Endothelial cell of umbilical vein (primary cell): Measurements from ENCODE around the gene TMEM209. TPM values are rescaled to one million over a fixed set of nuclear protein-coding genes. Genes with fewer than 3 reads are reported as not detected.
A peak's percentile ranks its signal among the peaks of the same experiment; 100 is the strongest.

Experiments
- BruUV-seq: library from RNA; stranded (reverse); fragments of 400-500 nt; replicated peaks from 2 replicates; lab custom pipeline; 2021; lab: Mats Ljungman, UMichigan
- CTCF ChIA-PET: fragments of 300-600, 350-600 bp; sonication (Branson Sonifier 250); formaldehyde crosslinking; loops from one replicate; lab custom pipeline; 2021; ENCODE audit warnings: antibody characterized with exemption, inconsistent platforms; lab: Charles Lee
- POLR2A ChIA-PET: fragments of 300-600, 350-600 bp; sonication (Branson Sonifier 250); formaldehyde crosslinking; loops from one replicate; lab custom pipeline; 2021; ENCODE audit warnings: antibody characterized with exemption, inconsistent platforms; lab: Charles Lee
- DNase-seq: peaks from one replicate; pipeline ENCODE4 v3.0.0-alpha.2; 2011; ENCODE audit warnings: low read depth, low spot score
- FAIRE-seq: peaks from 2 replicates; lab custom pipeline; 2011; peaks lifted over from hg19 to GRCh38; lab: Jason Lieb, UNC
- H2AFZ ChIP-seq: 2 replicates; pipeline ENCODE4 v1.6.0; 2012; ENCODE audit warnings: low read depth, low read length, control low read depth, inconsistent platforms
- H3K27ac ChIP-seq: 2 replicates; pipeline ENCODE4 v1.5.1; 2011; ENCODE audit warnings: low read depth, mild to moderate bottlenecking, control low read depth, low read length, moderate library complexity; ENCODE audit not compliant: insufficient read depth
- H3K27me3 ChIP-seq, 2 experiments: 2 replicates each; pipeline versions ENCODE4 v1.6.0 to v1.6.1; 2011; ENCODE audit warnings: low read length in 2 of 2, mixed read lengths in 1 of 2; ENCODE audit not compliant: control insufficient read depth in 2 of 2, insufficient read depth in 2 of 2
- H3K36me3 ChIP-seq, 2 experiments: 2 replicates in 1 of 2; 3 replicates in 1 of 2; pipeline ENCODE4 v1.5.1; 2011; ENCODE audit warnings: low read length in 2 of 2, mild to moderate bottlenecking in 1 of 2, moderate library complexity in 1 of 2; ENCODE audit not compliant: control insufficient read depth in 2 of 2, insufficient read depth in 2 of 2; ENCODE audit errors: extremely low read depth in 1 of 2
- H3K4me1 ChIP-seq: 3 replicates; pipeline ENCODE4 v1.5.1; 2011; ENCODE audit warnings: mild to moderate bottlenecking, low read length; ENCODE audit not compliant: control insufficient read depth, insufficient read depth; ENCODE audit errors: extremely low read depth
- H3K4me2 ChIP-seq: 2 replicates; pipeline ENCODE4 v1.6.1; 2011; ENCODE audit warnings: low read length, control low read depth, mixed read lengths; ENCODE audit not compliant: insufficient read depth
- H3K4me3 ChIP-seq, 3 experiments: fragments of 200-600 bp in 1 of 3; sonication (generic), shearing (Covaris generic) in 1 of 3; replicated peaks in 1 of 3; 2 replicates each; pipeline ENCODE4 v1.5.1; 2011 to 2016; ENCODE audit warnings: control low read depth in 3 of 3, low read length in 3 of 3, mild to moderate bottlenecking in 2 of 3, inconsistent platforms in 1 of 3, low read depth in 1 of 3, moderate library complexity in 1 of 3; ENCODE audit not compliant: insufficient read depth in 1 of 3
- H3K79me2 ChIP-seq: 2 replicates; pipeline ENCODE4 v1.6.0; 2012; ENCODE audit warnings: low read length, inconsistent platforms; ENCODE audit not compliant: control insufficient read depth, insufficient read depth
- H3K9ac ChIP-seq: replicated peaks from 2 replicates; pipeline ENCODE3; 2011; ENCODE audit warnings: low read length, control low read depth; ENCODE audit not compliant: insufficient read depth; ENCODE audit errors: extremely low read depth
- H3K9me1 ChIP-seq: replicated peaks from 3 replicates; pipeline ENCODE4 v1.6.0; 2011; ENCODE audit warnings: mild to moderate bottlenecking, low read length; ENCODE audit not compliant: control insufficient read depth, insufficient read depth; ENCODE audit errors: extremely low read depth
- H3K9me3 ChIP-seq: replicated peaks from 2 replicates; pipeline ENCODE4 v1.5.1; 2012; ENCODE audit warnings: low read length, inconsistent platforms; ENCODE audit not compliant: control insufficient read depth, insufficient read depth
- H4K20me1 ChIP-seq: replicated peaks from 2 replicates; pipeline ENCODE3; 2011; ENCODE audit warnings: mild to moderate bottlenecking, low read length; ENCODE audit not compliant: control insufficient read depth, insufficient read depth; ENCODE audit errors: extremely low read depth
- EZH2 ChIP-seq: IDR thresholded peaks from 2 replicates; pipeline ENCODE4 v1.6.1; 2012; ENCODE audit warnings: borderline replicate concordance, low read depth, mild to moderate bottlenecking, moderate library complexity, low read length, inconsistent platforms; ENCODE audit not compliant: severe bottlenecking
- FOS ChIP-seq: IDR thresholded peaks from 2 replicates; pipeline ENCODE4 v1.6.1; 2011; ENCODE audit warnings: mild to moderate bottlenecking, low read length, moderate library complexity, borderline replicate concordance; ENCODE audit not compliant: insufficient read depth
- GATA2 ChIP-seq: IDR thresholded peaks from 2 replicates; pipeline ENCODE4 v1.7.0; 2011; ENCODE audit warnings: low read depth, mild to moderate bottlenecking, moderate library complexity, mixed read lengths, low read length; ENCODE audit not compliant: insufficient read length, insufficient read depth
- JUN ChIP-seq: IDR thresholded peaks from 2 replicates; pipeline ENCODE4 v1.6.1; 2011; ENCODE audit warnings: borderline replicate concordance, low read depth; ENCODE audit not compliant: insufficient read length, insufficient read depth
- MAX ChIP-seq: IDR thresholded peaks from 2 replicates; pipeline ENCODE4 v1.6.1; 2011; ENCODE audit not compliant: insufficient read depth, insufficient read length
- MYC ChIP-seq: IDR thresholded peaks from one replicate; pipeline ENCODE4 v1.6.1; 2011; ENCODE audit warnings: mild to moderate bottlenecking, low read depth, low read length
- POLR2A ChIP-seq: IDR thresholded peaks from 2 replicates; pipeline ENCODE4 v1.6.1; 2012; ENCODE audit warnings: low read depth, mild to moderate bottlenecking, control low read depth, low read length
- POLR2AphosphoS5 ChIP-seq: IDR thresholded peaks from 2 replicates; pipeline ENCODE4 v1.6.1; 2012; ENCODE audit warnings: low read depth, mild to moderate bottlenecking, control low read depth, low read length, moderate library complexity; ENCODE audit not compliant: insufficient read depth
- dilution Hi-C: fragments of 300-500 bp; cut with MboI; formaldehyde crosslinking; loops from one replicate; pipeline ENCODE4 v1.15.0; 2019; ENCODE audit warnings: low sequenced_read_pairs; ENCODE audit not compliant: extremely low pct_ligation_motif_present
- intact Hi-C: fragments of 100-400 bp; cut with micrococcal nuclease; formaldehyde crosslinking; loops from one replicate; pipeline ENCODE4 v1.10.0; 2022
- polyA plus RNA-seq, 4 experiments: library from polyadenylated mRNA; depleted of rRNA in 3 of 4; stranded (reverse) in 3 of 4; unstranded in 1 of 4; fragments of >200 nt; gene quantifications; 2 replicates each; pipeline versions ENCODE4 v1.2.1 to v1.2.3, GENCODE V29; 2011 to 2012; ENCODE audit warnings: missing spikeins in 1 of 4
- total RNA-seq: library from RNA; stranded (reverse); gene quantifications from 2 replicates; pipeline ENCODE4 v1.2.3, GENCODE V29; 2021
- TF ChIP-seq, protein P1 (sequence below), 2 donors: IDR thresholded peaks; 1 replicate in 1 of 2; 2 replicates in 1 of 2; pipeline ENCODE4 v1.5.1; 2011; ENCODE audit warnings: low read length in 2 of 2, mild to moderate bottlenecking in 2 of 2, moderate library complexity in 2 of 2, control low read depth in 1 of 2, inconsistent platforms in 1 of 2, low read depth in 1 of 2; ENCODE audit not compliant: insufficient read depth in 1 of 2; ENCODE audit errors: extremely low read depth in 1 of 2

TMEM209 gene
- total and polyA plus RNA-seq, 2 donors (not counting 3 experiments of a cell fraction or from before 2014, with no cell fraction given) = 13.0 to 16.6 TPM

DNA sequence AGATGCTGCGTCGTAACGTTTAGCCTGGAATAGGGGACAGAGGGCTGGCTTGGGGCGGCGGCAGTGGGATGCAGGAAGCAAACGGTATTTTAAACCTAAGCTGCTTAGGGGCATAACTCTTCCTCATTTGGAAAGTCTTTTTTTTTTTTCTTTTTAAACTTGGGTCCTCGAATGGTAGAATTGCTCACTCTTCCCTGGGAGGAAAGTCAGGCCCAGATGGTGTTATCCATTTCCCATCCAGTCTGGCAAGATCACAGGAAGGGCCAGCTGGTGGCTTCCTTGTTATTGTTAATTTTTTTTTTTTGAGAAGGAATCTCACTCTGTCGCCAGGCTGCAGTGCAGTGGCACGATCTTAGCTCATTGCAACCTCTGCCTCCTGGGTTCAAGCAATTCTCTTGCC is 56.6 kb downstream of the TMEM209 start:
- Histone ChIP-seq H3K36me3 (no peaks in the 10 kb centered on the region), H3K9me3 (no peaks in the 10 kb centered on the region), H3K79me2 (no peaks in the 10 kb centered on the region), H3K9ac (no peak overlapping the region), H3K27ac (no peak overlapping the region), H2AFZ (no peak overlapping the region), H3K4me1 (peaks cover 2% of the 10 kb centered on the region), H3K27me3 (no peaks in the 10 kb centered on the region), H4K20me1 (no peaks in the 10 kb centered on the region), H3K4me3 (no peak overlapping the region), H3K9me1 (no peaks in the 10 kb centered on the region), H3K4me2 (no peak overlapping the region)
- CTCF ChIA-PET = interaction anchor here (1.3 to 1.9 kb wide), 2 partner anchors 11 to 16 kb away, joined by 3 to 5 read pairs; no protein-coding TSS in a partner anchor
- DNase-seq (peak; percentile 68), FAIRE-seq (peak; percentile 68)
- dilution Hi-C loops = no loop called here
- intact Hi-C loops = no loop called here
- POLR2A ChIA-PET = no interaction called here
- TF ChIP-seq MAX (no peak), GATA2 (no peak), POLR2A (no peak), MYC (no peak), FOS (no peak), JUN (no peak), EZH2 (no peak), POLR2AphosphoS5 (no peak)
- TF ChIP-seq, protein P1, sequence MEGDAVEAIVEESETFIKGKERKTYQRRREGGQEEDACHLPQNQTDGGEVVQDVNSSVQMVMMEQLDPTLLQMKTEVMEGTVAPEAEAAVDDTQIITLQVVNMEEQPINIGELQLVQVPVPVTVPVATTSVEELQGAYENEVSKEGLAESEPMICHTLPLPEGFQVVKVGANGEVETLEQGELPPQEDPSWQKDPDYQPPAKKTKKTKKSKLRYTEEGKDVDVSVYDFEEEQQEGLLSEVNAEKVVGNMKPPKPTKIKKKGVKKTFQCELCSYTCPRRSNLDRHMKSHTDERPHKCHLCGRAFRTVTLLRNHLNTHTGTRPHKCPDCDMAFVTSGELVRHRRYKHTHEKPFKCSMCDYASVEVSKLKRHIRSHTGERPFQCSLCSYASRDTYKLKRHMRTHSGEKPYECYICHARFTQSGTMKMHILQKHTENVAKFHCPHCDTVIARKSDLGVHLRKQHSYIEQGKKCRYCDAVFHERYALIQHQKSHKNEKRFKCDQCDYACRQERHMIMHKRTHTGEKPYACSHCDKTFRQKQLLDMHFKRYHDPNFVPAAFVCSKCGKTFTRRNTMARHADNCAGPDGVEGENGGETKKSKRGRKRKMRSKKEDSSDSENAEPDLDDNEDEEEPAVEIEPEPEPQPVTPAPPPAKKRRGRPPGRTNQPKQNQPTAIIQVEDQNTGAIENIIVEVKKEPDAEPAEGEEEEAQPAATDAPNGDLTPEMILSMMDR (IDR thresholded peaks at IDR 0.05; ENCODE audit: extremely low read depth in 1 of 2, insufficient read depth in 1 of 2, low read depth in 1 of 2, low read length in 2 of 2) = no peak
- BruUV-seq = no TSS peak
